DMS 273 (cell line): ENCODE measurements around the gene COL18A1.

Experiments used
- DNase-seq: peaks from one replicate; lab custom pipeline; 2025; ENCODE audit not compliant: unreplicated experiment; lab: John Stamatoyannopoulos, UW

Gene COL18A1

GRCh38 chr21:45452696-45453307, 47.8 kb downstream of the COL18A1 start:
- no peak for DNase-seq

DNA sequence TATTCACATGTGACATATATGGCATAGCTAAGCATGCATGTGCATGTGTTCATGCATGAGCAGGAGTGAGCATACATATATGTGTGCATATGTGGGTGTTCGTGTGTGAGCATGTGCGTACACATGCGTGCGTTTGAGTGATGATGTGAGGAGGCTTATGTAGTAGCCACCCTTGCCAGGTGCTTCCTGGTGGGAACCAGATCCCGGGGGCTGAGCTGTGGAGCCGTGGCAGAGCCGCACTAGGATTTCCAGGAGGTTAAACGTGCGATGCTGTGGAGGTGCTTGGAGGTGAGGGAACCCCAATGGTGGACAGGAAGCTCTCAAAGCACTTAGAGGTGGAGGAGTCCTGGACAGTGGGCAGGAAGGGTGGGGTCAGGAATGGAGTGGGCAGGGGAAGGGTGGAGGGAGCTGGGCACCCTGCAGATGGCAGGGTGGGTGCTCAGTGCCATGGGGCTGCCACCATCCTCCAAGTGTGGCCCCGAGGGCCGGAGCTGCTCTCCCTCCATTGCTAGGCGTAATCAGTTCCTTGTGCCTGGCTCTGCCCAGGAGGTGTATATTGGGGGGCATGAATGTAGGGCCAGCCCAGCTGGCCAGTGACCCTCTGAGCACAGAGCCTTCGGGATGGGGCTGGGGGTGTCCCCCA, 48.5 kb downstream of the COL18A1 start:
- no peak for DNase-seq

DNA sequence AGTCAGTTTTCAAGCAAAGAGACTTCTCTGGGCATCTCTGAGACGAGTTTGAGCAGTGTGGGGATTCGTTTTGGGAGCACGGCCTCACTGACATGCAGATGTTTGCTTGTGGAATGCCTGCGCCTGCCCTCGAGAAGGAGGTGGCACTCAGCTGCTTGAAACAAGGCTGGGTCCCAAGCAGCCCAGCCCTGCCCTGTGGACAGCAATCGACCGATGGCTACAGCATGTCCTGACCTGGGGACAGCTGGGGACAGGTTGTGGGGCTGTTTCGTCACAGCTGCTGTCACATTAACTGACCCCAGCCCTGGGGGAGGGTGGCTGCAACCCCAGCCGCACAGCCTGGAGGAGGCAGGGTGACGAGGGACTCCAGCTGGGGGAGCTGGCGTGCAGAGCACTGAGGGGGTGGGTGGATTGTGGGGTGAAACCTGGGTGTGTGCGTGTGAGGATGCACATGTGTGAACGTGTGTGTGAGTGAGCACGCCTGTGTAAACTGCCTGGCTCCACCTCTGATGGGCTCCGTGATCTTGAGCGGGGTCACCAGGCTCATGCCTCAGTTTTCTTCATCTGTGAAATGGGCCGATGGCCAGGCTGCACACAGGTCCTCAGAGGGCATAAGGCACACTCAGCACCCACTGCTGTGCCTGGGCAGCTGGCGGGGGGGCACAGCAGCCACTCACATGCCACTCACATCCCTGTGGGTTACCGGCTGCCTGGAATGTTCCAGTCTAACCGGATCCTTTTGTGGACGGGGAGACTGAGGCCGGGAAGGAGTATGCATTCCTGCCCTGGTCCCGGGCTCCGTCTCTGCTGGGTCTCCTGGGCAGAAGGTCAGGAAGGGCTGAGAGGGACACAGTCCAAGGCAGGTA, 49.3 kb downstream of the COL18A1 start:
- DNase-seq = no peak

GRCh38 chr21:45454926-45455673, 50.1 kb downstream of the COL18A1 start:
- peak; percentile 63 for DNase-seq

DNA sequence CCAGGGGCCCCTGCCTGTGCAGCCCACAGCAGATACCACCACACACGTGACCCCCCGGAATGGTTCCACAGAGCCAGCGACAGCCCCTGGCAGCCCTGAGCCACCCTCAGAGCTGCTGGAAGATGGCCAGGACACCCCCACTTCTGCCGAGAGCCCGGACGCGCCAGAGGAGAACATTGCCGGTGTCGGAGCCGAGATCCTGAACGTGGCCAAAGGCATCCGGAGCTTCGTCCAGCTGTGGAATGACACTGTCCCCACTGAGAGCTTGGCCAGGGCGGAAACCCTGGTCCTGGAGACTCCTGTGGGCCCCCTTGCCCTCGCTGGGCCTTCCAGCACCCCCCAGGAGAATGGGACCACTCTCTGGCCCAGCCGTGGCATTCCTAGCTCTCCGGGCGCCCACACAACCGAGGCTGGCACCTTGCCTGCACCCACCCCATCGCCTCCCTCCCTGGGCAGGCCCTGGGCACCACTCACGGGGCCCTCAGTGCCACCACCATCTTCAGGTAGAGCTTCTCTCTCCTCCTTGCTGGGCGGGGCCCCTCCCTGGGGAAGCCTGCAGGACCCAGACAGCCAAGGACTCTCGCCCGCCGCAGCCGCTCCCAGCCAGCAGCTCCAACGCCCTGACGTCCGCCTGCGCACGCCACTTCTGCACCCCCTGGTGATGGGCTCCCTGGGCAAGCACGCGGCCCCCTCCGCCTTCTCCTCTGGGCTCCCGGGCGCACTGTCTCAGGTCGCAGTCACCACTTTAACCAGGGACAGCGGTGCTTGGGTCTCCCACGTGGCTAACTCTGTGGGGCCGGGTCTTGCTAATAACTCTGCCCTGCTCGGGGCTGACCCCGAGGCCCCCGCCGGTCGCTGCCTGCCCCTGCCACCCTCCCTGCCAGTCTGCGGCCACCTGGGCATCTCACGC, 51.0 kb downstream of the COL18A1 start:
- DNase-seq = no peak

DNA sequence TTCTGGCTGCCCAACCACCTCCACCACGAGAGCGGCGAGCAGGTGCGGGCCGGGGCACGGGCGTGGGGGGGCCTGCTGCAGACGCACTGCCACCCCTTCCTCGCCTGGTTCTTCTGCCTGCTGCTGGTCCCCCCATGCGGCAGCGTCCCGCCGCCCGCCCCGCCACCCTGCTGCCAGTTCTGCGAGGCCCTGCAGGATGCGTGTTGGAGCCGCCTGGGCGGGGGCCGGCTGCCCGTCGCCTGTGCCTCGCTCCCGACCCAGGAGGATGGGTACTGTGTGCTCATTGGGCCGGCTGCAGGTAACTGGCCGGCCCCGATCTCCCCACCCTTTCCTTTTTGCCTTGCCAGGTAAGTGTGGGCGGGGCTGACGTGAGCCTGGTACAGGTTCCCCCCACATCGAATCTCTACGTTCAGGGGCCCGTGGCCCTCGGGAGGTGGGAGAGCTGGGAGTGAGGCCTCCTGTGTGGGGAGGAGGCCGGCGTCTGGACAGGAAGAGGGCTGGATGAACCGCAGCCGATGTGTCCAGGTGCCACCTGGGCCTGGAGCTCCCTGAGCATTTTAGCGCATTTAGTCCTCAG, 51.7 kb downstream of the COL18A1 start:
- DNase-seq = no peak

DNA sequence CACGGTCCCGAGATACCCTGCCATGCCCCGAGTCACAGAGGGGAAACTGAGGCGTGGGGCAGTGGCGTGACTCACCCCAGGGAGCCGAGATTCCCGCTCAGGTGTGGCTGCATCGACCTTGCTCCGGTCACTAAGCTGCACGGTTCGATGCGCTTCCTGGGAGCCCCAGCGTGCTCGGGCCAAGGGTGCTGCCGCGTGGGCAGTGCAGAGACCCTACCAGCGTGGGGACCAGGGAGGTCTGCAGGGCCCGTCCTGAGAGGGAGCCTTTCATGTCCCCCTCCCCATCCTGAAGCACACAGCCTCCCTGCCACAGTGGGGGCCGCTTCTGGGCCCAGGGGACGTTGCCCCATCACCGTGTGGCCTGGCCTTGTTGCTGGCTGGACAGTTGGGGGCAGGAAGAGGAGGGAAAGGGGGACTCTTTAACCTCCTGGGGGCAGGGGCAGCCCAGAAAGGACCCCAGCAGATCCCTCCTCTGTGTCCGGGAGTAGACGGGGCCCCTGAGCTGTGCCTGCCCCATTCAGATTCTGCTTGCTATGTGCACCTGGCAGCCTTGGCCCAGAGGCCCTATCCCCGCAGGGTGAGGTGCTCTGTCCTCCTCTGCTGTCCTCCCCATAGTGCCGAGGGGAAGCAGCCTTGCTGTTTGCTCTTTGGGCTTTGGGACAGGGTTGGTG, 52.3 kb downstream of the COL18A1 start:
- no peak for DNase-seq

DNA sequence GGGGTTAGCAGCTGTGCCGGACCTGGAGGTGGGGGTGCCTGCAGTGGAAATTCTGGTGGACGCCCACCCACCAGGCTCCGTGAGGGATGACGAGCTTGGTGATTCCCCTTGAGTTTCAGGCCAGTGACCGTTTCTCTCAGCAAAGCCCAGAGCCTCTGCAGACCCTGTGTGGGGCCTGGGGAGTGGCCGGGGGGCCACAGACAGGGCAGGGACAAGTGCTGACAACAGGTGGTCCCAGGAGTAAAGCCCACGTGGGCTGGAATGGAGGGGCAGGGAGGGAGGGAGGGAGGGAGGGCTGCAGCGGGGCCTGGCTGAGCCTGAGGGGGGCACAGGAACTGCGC, 52.8 kb downstream of the COL18A1 start:
- no peak for DNase-seq

DNA sequence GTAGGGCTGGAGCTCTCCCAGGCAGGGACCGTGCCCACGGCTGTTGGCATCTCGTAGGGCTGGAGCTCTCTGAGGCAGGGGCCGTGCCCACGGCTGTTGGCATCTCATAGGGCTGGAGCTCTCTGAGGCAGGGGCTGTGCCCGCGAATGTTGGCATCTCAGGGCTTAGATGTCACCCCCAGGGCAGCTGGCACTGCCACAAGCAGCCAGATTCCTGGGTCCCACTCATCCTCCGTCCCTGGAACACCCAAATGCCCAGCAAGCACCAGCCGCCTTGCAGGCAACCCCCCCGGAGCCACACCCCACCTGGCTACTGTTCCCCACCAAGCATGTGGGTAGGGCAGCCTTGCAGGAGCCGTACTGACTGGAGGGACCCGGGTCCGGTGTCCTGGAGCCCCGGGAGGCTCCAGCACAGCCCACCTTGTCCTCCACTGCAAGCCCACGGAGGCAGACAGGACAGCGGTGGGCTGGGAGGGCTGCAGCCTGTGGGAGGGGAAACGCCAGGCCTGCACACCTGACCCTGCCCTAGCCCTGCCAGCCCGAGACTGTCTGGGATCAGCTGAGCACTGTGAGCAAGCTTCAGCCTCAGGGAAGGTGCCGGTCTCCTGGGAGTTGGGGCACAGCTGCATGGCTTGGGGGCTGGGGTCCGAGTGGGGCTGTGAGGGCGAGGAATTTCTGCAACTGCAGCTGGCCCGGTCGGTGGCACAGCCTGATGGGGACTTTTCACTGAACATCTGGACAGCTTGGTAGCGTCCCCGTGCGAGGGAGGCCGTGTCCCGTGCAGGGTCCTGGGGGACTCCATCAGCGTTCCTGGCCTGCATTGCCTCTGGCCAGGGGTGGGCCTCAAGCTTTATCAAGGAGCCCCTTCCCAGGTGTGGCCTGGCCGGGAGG, 53.6 kb downstream of the COL18A1 start:
- no peak for DNase-seq

DNA sequence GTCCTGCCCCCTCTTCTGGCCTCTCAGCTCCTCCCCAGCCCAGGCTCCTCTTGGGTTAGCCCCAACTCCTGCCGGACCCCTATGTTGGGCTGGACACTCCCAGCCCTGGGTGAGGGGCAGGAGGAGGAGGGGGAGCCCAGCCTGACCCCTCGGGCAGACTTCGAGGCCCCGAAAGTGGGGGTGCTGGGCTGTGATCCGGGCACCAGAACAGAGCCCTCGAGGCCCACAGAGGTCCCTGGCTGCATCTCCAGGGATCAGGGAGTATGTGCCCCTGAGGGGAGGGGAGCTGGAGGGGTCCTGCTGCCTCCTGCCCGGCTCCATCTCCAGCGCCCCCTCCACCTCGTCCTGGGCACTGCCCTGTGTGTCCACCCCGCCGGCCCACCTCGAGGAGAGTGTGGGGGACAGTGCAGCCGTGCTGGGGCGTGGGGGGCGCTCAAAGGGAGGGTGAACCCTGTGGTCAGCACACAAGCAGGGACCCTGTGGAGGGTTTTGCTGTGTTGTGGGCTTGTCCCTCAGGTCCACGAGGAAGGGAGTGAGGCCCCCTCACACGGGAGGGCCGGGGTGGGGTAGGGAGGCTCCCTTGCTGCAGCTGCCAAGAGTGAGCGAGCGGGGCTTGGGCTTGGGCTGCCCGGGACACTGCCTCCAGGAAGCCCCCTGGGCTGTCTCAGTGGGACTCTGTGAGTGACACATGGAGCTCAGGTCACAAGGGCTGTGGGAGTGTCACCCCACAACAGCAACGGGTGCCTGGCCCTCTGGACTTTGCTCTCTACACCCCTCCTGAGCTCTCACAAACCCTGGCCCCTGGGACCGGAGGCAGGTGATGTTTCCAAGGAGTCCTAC, 54.4 kb downstream of the COL18A1 start:
- DNase-seq = no peak

DNA sequence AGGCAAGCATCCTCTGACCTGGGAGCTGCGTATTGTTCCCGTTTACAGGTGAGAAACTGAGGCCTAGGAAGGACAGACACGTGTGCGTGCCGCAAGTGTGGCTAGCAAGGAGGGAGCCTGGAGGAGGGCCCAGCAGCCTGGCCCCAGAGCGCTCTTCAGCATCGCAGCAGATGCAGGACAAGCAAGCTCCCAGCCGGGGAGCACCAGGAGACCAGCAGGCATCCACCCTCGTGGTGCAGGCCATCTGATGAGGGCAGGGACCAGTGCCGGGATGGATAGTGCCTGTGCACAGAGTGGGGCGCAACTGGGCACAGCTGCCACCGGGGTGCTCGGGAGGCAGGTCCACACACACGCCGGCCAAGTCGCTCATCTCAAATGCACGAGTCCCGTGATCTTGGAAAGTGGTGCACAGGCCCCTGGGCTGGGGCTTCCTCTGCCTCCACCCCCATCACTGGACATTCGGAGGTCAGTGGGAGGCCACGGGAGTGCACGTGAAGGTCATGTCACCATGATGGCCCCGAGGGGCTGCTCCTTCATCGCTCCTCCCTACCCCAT, 55.1 kb downstream of the COL18A1 start:
- no peak for DNase-seq

DNA sequence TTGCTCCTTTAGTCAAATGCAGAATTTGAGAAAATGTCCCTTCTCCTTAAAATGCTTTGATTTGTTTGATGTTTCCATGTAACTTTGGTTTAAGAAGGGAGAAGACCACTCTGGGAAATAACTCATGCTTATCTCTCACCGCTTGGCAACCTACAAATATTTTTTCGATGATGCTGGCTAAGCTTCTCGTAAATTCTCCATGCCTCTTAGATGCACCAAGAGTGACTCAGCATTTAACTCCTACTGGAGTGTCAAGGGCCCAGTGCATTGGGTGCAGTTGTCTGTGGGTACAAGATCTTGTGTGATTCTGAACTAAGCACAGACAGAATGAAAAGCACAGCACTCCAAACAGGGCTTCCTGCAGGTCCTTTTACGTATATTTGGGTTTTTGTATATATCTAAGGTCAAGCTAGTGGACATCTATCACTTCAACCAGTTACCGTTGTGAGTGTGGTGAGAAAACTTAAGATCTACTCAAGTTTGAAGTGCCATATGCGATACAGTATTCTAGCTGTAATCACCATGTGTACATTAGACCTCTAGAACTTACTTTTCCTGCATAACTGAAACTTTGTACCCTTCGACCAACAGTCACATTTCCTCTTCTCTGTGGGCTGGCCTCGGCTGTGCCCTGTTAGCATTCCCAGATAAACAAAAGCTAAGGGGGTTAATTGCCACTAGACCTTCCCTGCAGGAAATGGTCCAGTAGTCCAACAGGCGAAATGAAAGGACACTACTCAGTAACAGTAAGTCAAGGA, 55.8 kb downstream of the COL18A1 start:
- DNase-seq = no peak

DNA sequence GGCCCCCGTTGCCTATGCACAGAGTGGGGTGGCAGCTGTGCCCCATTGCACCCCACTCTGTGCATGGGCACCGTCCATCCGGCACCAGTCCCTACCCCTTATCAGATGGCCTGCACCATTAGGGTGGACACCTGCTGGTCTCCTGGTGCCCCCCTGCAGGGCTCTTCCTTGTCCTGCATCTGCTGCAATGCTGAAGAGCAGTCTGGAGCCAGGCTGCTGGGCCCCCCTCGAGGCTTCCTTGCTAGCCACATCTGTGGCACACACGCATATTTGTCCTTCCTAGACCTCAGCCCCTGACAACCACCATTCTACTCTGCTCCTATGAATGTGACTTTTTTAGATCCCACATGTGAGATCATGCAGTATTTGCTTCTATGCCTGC, 56.4 kb downstream of the COL18A1 start:
- DNase-seq = no peak

DNA sequence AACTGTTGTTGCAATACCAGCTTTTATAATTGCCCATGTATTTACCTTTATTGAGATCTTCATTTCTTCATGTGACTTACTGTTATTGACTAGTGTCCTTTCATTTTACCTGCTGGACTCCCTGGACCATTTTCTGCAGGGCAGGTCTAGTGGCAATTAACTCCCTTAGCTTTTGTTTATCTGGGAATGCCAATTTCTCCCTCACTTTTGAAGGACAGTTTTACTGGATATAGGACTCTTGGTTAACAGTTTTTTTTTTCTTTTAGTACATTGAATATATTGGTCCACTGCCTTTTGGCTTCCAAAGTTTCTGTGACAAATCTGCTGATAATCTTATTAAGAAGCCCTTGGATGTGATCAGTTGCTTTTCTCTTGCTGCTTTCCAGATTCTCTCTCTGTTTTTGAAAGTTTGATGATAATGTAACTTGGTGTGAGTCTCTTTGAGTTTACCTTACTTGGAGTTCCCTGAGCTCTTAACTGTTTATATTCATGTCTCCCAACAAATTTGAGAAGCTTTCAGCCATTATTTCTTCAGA, 56.9 kb downstream of the COL18A1 start:
- DNase-seq = no peak

GRCh38 chr21:45463871-45464270, 58.9 kb downstream of the COL18A1 start:
- no peak for DNase-seq

DNA sequence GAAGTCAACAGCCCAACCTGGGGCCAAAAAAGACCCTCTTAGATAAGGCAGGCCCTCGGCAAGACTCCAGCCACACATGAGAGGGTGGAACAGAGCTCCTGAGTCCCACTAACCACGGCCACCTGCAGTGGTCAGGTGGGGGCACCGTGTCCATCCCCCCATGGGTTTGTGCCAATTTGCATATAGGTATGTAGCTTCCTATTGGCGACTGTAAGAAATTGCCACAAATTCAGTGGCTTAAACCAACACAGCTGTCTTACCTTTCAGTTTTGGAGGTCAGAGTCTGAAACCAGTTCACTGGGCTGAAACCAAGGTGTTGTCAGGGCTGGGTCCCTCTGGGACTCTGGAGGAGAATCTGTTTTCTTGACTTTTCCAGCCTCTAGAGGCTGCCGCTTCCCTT, 59.3 kb downstream of the COL18A1 start:
- DNase-seq = no peak
